Progenitor cell of endocrine pancreas (in vitro differentiated cells): Measurements from ENCODE around the gene HLF. TPM values are rescaled to one million over a fixed set of nuclear protein-coding genes. Genes with fewer than 3 reads are reported as not detected.

Experiments
- DNase-seq: peaks from one replicate; pipeline ENCODE4 v3.0.0; 2021; ENCODE audit warnings: low spot score; ENCODE audit not compliant: unreplicated experiment
- H3K27ac Mint-ChIP-seq: 2 replicates; pipeline ENCODE4 v1.8.0; 2021; ENCODE audit warnings: mild to moderate bottlenecking, moderate library complexity, mixed read lengths
- H3K27me3 Mint-ChIP-seq: 2 replicates; pipeline ENCODE4 v1.8.0; 2021; ENCODE audit warnings: mixed read lengths
- H3K36me3 Mint-ChIP-seq: 2 replicates; pipeline ENCODE4 v1.8.0; 2022; ENCODE audit warnings: mixed read lengths; ENCODE audit not compliant: insufficient read depth
- H3K4me1 Mint-ChIP-seq: 2 replicates; pipeline ENCODE4 v1.8.0; 2021; ENCODE audit warnings: low read depth, mixed read lengths
- H3K4me3 Mint-ChIP-seq: 2 replicates; pipeline ENCODE4 v1.8.0; 2021; ENCODE audit warnings: low read depth, mild to moderate bottlenecking, moderate library complexity, mixed read lengths
- H3K9me3 Mint-ChIP-seq: 2 replicates; pipeline ENCODE4 v1.8.0; 2021; ENCODE audit warnings: low read depth, mixed read lengths
- CTCF ChIP-seq: fragments of 200-600 bp; sonication (generic); IDR thresholded peaks from one replicate; pipeline ENCODE4 v1.5.0; 2021; ENCODE audit warnings: antibody characterized with exemption, mild to moderate bottlenecking; ENCODE audit not compliant: unreplicated experiment
- total RNA-seq: library from RNA; stranded (reverse); gene quantifications from 2 replicates; pipeline ENCODE4 v1.2.1, GENCODE V29; 2021

Gene HLF
- total RNA-seq, 1 donor from 2014 or later: 0.41 TPM

GRCh38 chr17:55274355-55275255, 9.8 kb downstream of the HLF start:
- DNase-seq: no peak
- no peaks in the 10 kb centered on the region for H3K4me1 Mint-ChIP-seq
- H3K36me3 Mint-ChIP-seq: no peaks in the 10 kb centered on the region
- peaks cover 35% of the 10 kb centered on the region for H3K27me3 Mint-ChIP-seq
- H3K9me3 Mint-ChIP-seq: no peaks in the 10 kb centered on the region
- H3K27ac Mint-ChIP-seq: no peak overlapping the region
- no peak overlapping the region for H3K4me3 Mint-ChIP-seq
- TF ChIP-seq CTCF: no peak

GRCh38 chr17:55275894-55276804, 11.4 kb downstream of the HLF start:
- DNase-seq: no peak
- H3K27me3 Mint-ChIP-seq: peaks cover 29% of the 10 kb centered on the region
- no peak for TF ChIP-seq CTCF
- no peaks in the 10 kb centered on the region for H3K9me3 Mint-ChIP-seq
- no peak overlapping the region for H3K4me3 Mint-ChIP-seq
- no peaks in the 10 kb centered on the region for H3K36me3 Mint-ChIP-seq
- H3K4me1 Mint-ChIP-seq: no peaks in the 10 kb centered on the region
- H3K27ac Mint-ChIP-seq: no peak overlapping the region

GRCh38 chr17:55278173-55278961, 13.6 kb downstream of the HLF start:
- peaks cover 13% of the 10 kb centered on the region for H3K27me3 Mint-ChIP-seq
- no peak overlapping the region for H3K27ac Mint-ChIP-seq
- DNase-seq: no peak
- no peaks in the 10 kb centered on the region for H3K4me1 Mint-ChIP-seq
- no peaks in the 10 kb centered on the region for H3K36me3 Mint-ChIP-seq
- no peak for TF ChIP-seq CTCF
- H3K9me3 Mint-ChIP-seq: no peaks in the 10 kb centered on the region
- H3K4me3 Mint-ChIP-seq: no peak overlapping the region

- H3K4me3 Mint-ChIP-seq: no peak overlapping the region
- no peak overlapping the region for H3K27ac Mint-ChIP-seq
- H3K4me1 Mint-ChIP-seq: no peaks in the 10 kb centered on the region
Measured at GRCh38 chr17:55279203-55279602, 14.4 kb downstream of the HLF start.

More at GRCh38 chr17:55279203-55279602, 14.4 kb downstream of the HLF start:
- no peak for TF ChIP-seq CTCF
- Mint-ChIP-seq H3K27me3 (peaks cover 5% of the 10 kb centered on the region), H3K36me3 (no peaks in the 10 kb centered on the region), H3K9me3 (no peaks in the 10 kb centered on the region)
- no peak for DNase-seq
